K562 (cell line): ENCODE measurements around the gene CNTN5.

ENCODE experiments used
- CBX2 ChIP-seq: fragments of 200-600 bp; sonication (generic); IDR thresholded peaks from one replicate; pipeline ENCODE4 v1.6.1; 2012; ENCODE audit warnings: mild to moderate bottlenecking, low read length, inconsistent platforms; ENCODE audit not compliant: insufficient read depth, poor library complexity, severe bottlenecking
- COPS2 ChIP-seq: fragments of 450-650 bp; conservative IDR thresholded peaks from 2 replicates; pipeline ENCODE4 v1.6.1; 2016; ENCODE audit warnings: mild to moderate bottlenecking, moderate library complexity
- FOXM1 ChIP-seq, 2 experiments: fragments of 450-650 bp in 1 of 2; sonication (generic) in 1 of 2; formaldehyde crosslinking in 1 of 2; IDR thresholded peaks; 2 replicates each; pipeline versions ENCODE4 v1.6.1 to v1.9.0; 2017 to 2022; ENCODE audit warnings: low read depth in 2 of 2, mild to moderate bottlenecking in 2 of 2, missing genetic modification reagents in 1 of 2, moderate library complexity in 1 of 2
- MTA1 ChIP-seq: fragments of 450-650 bp; IDR thresholded peaks from 2 replicates; pipeline ENCODE4 v1.6.1; 2017; ENCODE audit warnings: borderline replicate concordance
- MTA2 ChIP-seq: fragments of 450-650 bp; IDR thresholded peaks from 2 replicates; pipeline ENCODE4 v1.6.1; 2016; ENCODE audit warnings: low read depth
- POLR2A ChIP-seq: fragments of 450-650 bp; conservative IDR thresholded peaks from 2 replicates; pipeline ENCODE4 v1.6.1; 2016
- RAD21 ChIP-seq, 2 experiments: fragments of 250-450 bp in 1 of 2; fragments of 450-650 bp in 1 of 2; sonication (Bioruptor Pico) in 1 of 2; formaldehyde crosslinking in 1 of 2; IDR thresholded peaks in 1 of 2; conservative IDR thresholded peaks in 1 of 2; 2 replicates each; pipeline versions ENCODE4 v1.4.0 to v1.8.0; 2020 to 2022; ENCODE audit warnings: mild to moderate bottlenecking in 2 of 2, moderate library complexity in 1 of 2
- SREBF1 ChIP-seq: fragments of 150-350 bp; IDR thresholded peaks from 2 replicates; pipeline ENCODE4 v1.6.1; 2014; ENCODE audit warnings: antibody characterized with exemption, low read depth, low read length, borderline replicate concordance
- TAF1 ChIP-seq: IDR thresholded peaks from 2 replicates; pipeline ENCODE4 v1.6.1; 2011; ENCODE audit warnings: mild to moderate bottlenecking, low read length, moderate library complexity; ENCODE audit not compliant: insufficient read depth, control insufficient read depth, severe bottlenecking; ENCODE audit errors: extremely low read depth
- ZNF324 ChIP-seq: fragments of 250-450 bp; sonication (Bioruptor Pico); IDR thresholded peaks from 2 replicates; pipeline ENCODE4 v1.4.0; 2020; ENCODE audit warnings: mild to moderate bottlenecking
- TF ChIP-seq, protein P1 (sequence below): sonication (generic); formaldehyde crosslinking; IDR thresholded peaks from 2 replicates; pipeline ENCODE4 v1.8.0; 2022; ENCODE audit warnings: missing genetic modification reagents, mild to moderate bottlenecking, borderline replicate concordance

DNA sequence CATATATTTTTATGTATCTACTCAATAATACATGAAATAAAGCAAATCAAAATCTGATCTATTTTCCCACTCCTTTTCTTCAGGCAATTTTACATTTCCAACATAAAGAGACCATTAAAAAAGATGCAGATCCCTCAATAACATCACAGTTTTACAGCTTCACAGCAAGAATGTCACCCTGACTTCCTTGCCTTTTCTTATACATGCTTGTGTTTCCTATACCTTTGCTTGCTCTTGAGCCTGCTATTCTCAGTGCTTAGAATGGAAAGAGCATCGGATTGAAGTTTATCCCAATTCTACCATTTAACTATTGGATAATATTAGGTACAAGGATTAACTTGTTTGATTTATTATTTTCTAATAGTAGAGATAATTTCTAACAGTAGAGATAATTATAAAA is 176.7 kb downstream of the CNTN5 start:
- TF ChIP-seq, protein P1, sequence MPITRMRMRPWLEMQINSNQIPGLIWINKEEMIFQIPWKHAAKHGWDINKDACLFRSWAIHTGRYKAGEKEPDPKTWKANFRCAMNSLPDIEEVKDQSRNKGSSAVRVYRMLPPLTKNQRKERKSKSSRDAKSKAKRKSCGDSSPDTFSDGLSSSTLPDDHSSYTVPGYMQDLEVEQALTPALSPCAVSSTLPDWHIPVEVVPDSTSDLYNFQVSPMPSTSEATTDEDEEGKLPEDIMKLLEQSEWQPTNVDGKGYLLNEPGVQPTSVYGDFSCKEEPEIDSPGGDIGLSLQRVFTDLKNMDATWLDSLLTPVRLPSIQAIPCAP (CRISPR knock-in tag), result no peak
- TF ChIP-seq SREBF1 (no peak), POLR2A (no peak), MTA2 (no peak), TAF1 (no peak), CBX2 (no peak), MTA1 (no peak), FOXM1 (IDR thresholded peaks at IDR 0.05; ENCODE audit: low read depth) (no peak), FOXM1 (CRISPR knock-in tag; IDR thresholded peaks at IDR 0.05; ENCODE audit: low read depth) (no peak), RAD21 (CRISPR knock-in tag; conservative IDR thresholded peaks at IDR 0.05 in 1 of 2, IDR thresholded peaks at IDR 0.05 in 1 of 2) (no peak), ZNF324 (CRISPR knock-in tag) (no peak), COPS2 (no peak)
